Measurements from ENCODE around the gene TTC39A.

The TTC39A gene

GRCh38 chr1:51330331-51331201, at the start of gene TTC39A:
Gene TTC39A (minus strand): TSS chr1:51330562. CDS start chr1:51330477, 85 bp downstream.
- no peak for DNase-seq (ENCODE audit: low read depth in 2 of 2)

- no peak for DNase-seq (ENCODE audit: low read depth in 2 of 2)
Observed at GRCh38 chr1:51378871-51379270, 48.5 kb upstream of the TTC39A start.

GRCh38 chr1:51373898-51374297, 43.5 kb upstream of the TTC39A start:
- no peak for DNase-seq (ENCODE audit: low read depth in 2 of 2)

GRCh38 chr1:51372561-51372960, 42.2 kb upstream of the TTC39A start:
- DNase-seq (ENCODE audit: low read depth in 2 of 2): no peak

- no peak for DNase-seq (ENCODE audit: low read depth in 2 of 2)
Observed at GRCh38 chr1:51369171-51369570, 38.8 kb upstream of the TTC39A start.

GRCh38 chr1:51365774-51366173, 35.4 kb upstream of the TTC39A start:
- DNase-seq (ENCODE audit: low read depth in 2 of 2): no peak

- no peak for DNase-seq (ENCODE audit: low read depth in 2 of 2)
Observed at GRCh38 chr1:51359879-51360278, 29.5 kb upstream of the TTC39A start.

- no peak for DNase-seq (ENCODE audit: low read depth in 2 of 2)
Observed at GRCh38 chr1:51355382-51355781, 25.0 kb upstream of the TTC39A start.

- no peak for DNase-seq (ENCODE audit: low read depth in 2 of 2)
Observed at GRCh38 chr1:51354416-51354815, 24.1 kb upstream of the TTC39A start.

GRCh38 chr1:51351907-51352306, 21.5 kb upstream of the TTC39A start:
- DNase-seq (ENCODE audit: low read depth in 2 of 2): no peak

- DNase-seq (ENCODE audit: low read depth in 2 of 2): no peak
Observed at GRCh38 chr1:51349862-51350261, 19.5 kb upstream of the TTC39A start.

GRCh38 chr1:51348147-51348527, 17.8 kb upstream of the TTC39A start:
- no peak for DNase-seq (ENCODE audit: low read depth in 2 of 2)

GRCh38 chr1:51347398-51348146, 17.2 kb upstream of the TTC39A start:
- no peak for DNase-seq (ENCODE audit: low read depth in 2 of 2)

GRCh38 chr1:51346086-51346942, 16.0 kb upstream of the TTC39A start:
- no peak for DNase-seq (ENCODE audit: low read depth in 2 of 2)

GRCh38 chr1:51345300-51345687, 14.9 kb upstream of the TTC39A start:
- no peak for DNase-seq (ENCODE audit: low read depth in 2 of 2)

- DNase-seq (ENCODE audit: low read depth in 2 of 2): no peak
Observed at GRCh38 chr1:51344602-51345299, 14.4 kb upstream of the TTC39A start.

GRCh38 chr1:51344276-51344601, 13.9 kb upstream of the TTC39A start:
- no peak for DNase-seq (ENCODE audit: low read depth in 2 of 2)

- DNase-seq (ENCODE audit: low read depth in 2 of 2): no peak
Observed at GRCh38 chr1:51343624-51344023, 13.3 kb upstream of the TTC39A start.

GRCh38 chr1:51342591-51343206, 12.3 kb upstream of the TTC39A start:
- no peak for DNase-seq (ENCODE audit: low read depth in 2 of 2)

- no peak for DNase-seq (ENCODE audit: low read depth in 2 of 2)
Observed at GRCh38 chr1:51341876-51342496, 11.6 kb upstream of the TTC39A start.

GRCh38 chr1:51340380-51340779, 10.0 kb upstream of the TTC39A start:
- DNase-seq (ENCODE audit: low read depth in 2 of 2): no peak
